GM18909 (cell line): ENCODE measurements around the gene STAT4.

Experiments used
- ATAC-seq: cut with Tn5 transposase; IDR thresholded peaks from one replicate; pipeline ENCODE4 v1.9.1; 2021; ENCODE audit warnings: mild to moderate bottlenecking; ENCODE audit not compliant: unreplicated experiment, poor library complexity

STAT4 gene

GRCh38 chr2:191103774-191104173 is 47.0 kb downstream of the STAT4 start:
- ATAC-seq, result no peak

- no peak for ATAC-seq
Measured at GRCh38 chr2:191100216-191100615, 50.6 kb downstream of the STAT4 start.

DNA sequence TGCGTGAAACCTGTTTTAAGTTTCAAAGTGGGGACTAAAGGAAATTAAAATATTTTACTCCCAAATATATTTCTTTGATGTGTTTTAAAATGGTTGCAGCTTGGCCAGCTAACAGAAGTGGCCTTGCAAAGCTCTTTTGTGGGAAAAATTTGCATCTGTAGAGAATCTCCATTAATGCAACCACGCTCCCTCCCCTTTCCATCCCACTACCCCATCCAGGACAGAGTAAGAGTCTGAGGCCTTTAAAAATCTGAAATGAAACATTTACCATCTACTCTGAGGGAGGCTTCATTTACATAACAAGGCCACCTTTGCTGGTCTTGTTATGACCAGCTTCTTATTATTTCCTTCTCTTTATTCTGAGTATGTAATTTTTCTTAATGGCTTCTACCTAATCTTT is 63.5 kb downstream of the STAT4 start:
- no peak for ATAC-seq

- no peak for ATAC-seq
Measured at GRCh38 chr2:191086706-191087105, 64.1 kb downstream of the STAT4 start.

GRCh38 chr2:191083540-191083939 is 67.3 kb downstream of the STAT4 start:
- ATAC-seq, result no peak

DNA sequence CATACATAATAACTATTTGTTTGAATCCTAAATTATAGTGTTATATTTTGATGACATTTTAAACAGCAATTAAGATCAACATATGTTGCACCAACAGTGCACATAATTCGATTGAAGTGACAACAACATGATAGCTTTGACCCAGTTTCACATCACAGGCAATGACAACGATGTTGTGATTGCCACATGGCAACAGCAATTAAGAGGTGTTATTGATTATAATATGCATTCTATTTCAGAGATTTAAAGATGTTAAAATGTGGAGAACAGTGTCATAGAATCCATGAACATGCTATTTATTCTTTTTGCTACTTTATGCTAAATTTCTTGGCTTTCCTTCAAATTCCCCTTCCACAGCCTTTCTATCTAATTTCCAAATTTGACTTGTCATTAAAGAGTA is 68.5 kb downstream of the STAT4 start:
- no peak for ATAC-seq

GRCh38 chr2:191081411-191082155 is 69.2 kb downstream of the STAT4 start:
- ATAC-seq, result no peak

DNA sequence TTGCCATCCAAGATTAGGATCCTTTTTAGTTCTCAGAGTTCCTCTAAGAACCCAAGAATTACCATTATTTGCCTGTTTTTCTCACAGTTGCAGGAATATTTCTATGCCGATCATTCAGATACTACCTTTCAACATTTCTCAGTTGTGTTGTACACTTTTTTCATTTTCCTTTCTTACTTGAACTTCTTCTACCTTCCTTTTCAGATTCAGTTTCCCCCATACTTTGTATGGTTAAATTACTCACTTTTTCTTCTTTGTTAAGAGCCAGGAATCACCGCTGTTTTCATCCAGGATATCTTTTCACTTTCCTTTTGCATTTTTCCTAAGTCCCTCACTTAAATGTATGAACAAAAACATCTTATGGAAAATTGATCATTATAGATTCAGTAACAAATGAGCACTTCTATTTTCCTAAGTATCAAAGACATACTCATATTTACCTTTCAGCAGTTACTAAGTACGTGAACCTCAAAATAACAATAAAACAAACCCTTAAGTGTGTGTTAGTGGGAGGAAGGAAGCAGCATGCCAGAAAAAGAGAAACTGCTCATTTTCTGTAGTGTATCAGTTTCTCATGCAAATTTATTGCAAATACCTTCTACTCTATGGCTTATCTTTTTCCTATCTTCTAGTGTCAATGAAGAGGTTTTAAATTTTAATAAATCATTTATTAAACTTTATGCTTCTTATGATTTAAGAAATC is 72.5 kb downstream of the STAT4 start:
- ATAC-seq, result no peak

DNA sequence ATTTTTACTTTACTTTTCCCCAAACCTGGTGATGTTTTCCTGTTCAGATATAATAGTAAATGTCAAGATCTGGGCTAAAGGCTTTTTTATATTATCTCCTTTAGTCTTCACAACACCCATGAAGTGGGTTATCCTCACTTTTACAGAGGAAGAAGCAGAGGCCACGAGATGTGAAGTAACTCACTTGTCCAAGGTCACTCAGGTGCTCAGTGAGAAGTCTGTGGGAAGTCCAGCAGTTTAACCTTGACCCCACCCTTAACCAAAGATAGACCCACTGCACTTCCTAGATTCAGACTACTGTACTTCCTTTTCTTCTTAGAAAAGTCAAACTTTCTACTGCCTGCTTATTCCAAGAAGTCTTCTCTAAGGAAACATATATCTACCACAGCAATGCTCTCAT is 80.5 kb downstream of the STAT4 start:
- no peak for ATAC-seq

DNA sequence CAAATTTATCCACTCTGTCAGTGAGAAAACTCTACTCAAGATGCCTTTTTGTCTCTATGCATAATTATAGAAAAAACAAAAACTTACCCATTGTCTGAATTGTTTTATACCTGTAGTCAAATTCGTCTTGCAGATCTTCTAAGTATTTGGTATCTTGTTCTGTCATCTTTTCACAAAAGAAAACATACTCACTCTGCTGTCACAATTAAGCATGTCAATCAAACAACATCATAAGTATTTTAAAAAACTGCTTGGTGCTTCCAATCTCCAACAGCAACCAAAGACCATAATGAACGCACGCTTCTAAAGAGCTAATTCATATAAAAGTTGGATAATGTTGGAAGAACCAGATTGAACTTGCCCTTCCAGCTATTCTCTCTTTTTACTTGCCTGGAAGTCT is 81.2 kb downstream of the STAT4 start:
- no peak for ATAC-seq

DNA sequence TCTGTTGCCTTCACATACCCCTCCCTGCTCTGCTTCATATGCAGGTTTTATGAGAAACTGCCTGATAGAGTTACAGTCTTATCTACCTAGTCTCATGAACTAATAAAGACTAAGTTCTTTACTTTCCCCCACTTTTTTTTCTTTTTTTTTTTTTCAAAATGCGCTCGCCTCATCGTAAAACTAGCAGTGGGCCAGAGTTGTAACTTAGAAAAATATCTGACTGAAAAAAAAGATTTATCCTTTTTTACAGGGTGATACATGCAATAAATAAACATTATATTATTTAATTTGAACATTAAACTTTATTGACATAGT is 83.9 kb downstream of the STAT4 start:
- no peak for ATAC-seq

- no peak for ATAC-seq
Measured at GRCh38 chr2:191066197-191066918, 84.4 kb downstream of the STAT4 start.

DNA sequence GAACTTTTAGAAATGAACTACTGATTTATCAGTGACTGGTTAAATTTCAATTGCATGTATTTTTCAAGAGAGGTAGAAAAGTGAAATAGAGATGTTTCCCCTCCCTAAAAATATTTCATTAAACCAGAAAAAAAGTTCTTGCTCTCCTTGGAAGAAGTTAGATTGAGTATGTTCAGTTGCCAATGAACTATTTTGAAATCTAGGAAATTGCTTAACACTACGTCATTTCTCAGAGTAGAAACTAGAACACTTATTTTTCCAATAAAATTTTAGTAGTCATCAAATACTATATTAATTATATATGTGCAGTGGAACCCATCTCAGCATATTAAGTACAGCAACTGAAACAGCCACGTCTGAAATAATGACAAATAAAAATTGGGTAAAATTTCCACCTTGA is 85.0 kb downstream of the STAT4 start:
- no peak for ATAC-seq

- ATAC-seq, result no peak
Measured at GRCh38 chr2:191064590-191064989, 86.2 kb downstream of the STAT4 start.

DNA sequence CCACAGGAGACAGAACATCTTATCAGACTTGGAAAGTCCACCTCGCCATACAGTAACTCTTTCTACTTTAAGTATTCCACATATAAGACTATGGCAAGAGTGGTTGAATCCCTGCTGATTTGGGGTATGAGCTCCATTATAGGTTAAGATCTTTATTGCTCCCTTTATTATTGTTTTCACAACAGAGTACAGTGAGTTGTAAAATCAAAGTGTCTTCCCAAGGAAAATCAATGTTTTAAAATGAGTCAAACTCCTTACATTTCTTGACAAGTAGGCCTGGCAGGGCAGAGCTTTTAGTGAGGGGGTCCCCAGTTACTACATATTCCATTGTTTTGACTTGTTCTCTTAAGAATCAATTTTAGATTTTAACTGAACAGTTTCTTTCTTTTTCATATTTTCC is 87.2 kb downstream of the STAT4 start:
- no peak for ATAC-seq

DNA sequence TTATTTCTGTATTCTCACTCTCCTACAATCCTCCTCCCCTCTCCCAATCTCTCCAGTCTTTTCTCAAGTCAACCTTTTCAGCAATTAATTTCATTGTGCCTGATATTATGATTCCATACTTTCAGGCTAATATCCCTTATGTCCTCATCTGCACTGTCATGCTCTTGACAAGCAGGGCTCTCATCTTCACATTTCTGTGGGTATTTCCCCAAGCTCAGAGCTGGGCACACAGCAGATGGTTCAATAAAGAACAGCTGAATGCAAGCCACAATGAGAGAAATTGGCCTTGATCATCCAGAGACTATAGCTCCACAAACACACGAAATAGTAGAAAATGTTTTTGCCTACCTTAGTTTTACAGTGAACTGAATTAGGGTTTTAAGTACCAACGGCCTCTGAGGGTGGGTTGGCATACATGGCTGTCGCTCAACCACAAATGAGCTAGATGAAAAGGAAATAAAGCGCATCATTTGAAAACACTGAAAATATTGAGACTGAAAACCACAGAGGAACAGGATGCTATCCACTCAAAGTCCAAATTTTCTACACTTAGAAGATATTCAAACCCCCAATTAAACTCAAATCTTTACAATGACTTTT is 89.3 kb downstream of the STAT4 start:
- ATAC-seq, result no peak

- no peak for ATAC-seq
Measured at GRCh38 chr2:191059308-191059707, 91.5 kb downstream of the STAT4 start.

GRCh38 chr2:191056228-191056627 is 94.6 kb downstream of the STAT4 start:
- no peak for ATAC-seq

- ATAC-seq, result no peak
Measured at GRCh38 chr2:191053256-191053655, 97.5 kb downstream of the STAT4 start.

- ATAC-seq, result peak; percentile 65
Measured at GRCh38 chr2:191051825-191052778, 98.7 kb downstream of the STAT4 start.
